GM20000 (cell line): Measurements from ENCODE around the gene KCTD21.

Source experiments
- DNase-seq: peaks from one replicate; pipeline ENCODE4 v3.0.0; 2012; ENCODE audit warnings: low spot score
- CTCF ChIP-seq: IDR thresholded peaks from 2 replicates; pipeline ENCODE4 v1.5.1; 2012; ENCODE audit warnings: mild to moderate bottlenecking, control low read depth; ENCODE audit errors: extremely low read depth, missing control alignments

Gene KCTD21

DNA sequence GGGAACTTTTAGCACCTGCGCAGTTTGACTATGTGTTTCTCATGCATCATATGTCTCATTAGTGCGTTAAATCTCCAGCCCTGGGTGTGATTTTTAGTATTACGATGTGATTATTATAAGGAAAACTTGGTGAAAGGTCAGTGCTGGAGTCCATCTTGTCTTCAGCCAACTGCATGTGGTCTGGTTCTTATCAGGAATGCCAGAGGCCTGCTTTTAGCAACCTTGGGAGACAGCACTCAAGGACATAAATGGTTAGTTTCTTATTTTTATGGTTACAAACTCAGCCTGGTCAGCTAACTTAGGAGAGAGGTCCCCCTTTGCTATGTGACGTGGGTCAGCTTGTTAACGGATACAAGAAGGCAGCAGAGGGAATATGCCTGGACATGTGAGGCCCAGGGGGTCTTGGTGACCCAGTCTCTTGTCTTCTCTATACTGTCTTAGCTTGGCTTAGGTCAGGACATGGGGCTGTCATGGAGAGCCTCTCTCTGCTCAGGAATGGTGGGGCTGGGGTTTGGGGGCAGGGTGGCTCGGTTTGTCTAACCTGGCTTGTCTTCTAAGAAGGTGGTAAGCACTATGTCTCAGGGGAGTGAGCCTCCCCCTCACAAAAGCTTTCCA lies 21.5 kb downstream of the KCTD21 start:
- TF ChIP-seq CTCF: no peak
- DNase-seq: no peak

- no peak for TF ChIP-seq CTCF
- no peak for DNase-seq
These were observed 24.0 kb downstream of the KCTD21 start for GRCh38 chr11:78164471-78164870.

DNA sequence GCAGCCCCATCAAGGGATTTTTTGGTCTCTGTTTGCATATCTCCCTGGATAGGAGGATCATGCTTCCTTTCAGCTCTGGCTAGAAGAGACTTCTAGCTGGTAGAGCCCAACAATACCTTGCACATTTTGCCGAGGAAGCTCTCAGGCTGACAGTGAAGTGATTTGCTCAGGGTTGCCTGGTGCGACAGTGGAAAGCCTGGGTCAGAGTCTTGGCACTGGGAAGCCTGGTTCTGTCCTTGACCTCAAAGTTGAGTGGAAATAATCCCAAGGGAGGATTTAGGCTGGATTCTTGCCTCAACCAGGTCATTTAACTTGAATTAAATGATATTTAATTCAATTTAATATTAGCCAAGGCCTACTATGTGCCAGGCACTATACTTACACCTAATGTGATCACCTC lies 24.6 kb downstream of the KCTD21 start:
- no peak for DNase-seq
- no peak for TF ChIP-seq CTCF

- no peak for TF ChIP-seq CTCF
- no peak for DNase-seq
These were observed 26.5 kb downstream of the KCTD21 start for GRCh38 chr11:78161962-78162371.

DNA sequence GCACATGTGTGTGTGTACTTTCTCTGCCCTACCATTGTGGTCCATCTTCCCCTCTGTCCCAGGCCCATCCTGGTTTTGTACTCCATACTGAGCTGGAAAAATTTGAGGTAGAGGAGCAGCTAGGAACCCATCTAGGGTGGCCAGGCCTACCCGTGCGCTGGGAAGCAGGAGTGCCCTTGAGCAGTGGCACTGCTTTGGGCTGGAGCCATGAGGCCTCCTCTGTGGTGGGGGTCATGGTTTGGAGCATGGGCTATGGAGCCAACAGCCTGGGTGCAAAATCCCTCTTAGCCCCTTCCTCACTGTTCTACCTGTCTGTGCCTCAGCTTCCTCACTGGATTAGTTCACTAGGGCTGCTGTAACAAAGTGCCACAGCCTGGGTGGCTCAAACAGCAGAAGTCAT lies 27.1 kb downstream of the KCTD21 start:
- no peak for DNase-seq
- no peak for TF ChIP-seq CTCF

- no peak for DNase-seq
- TF ChIP-seq CTCF: no peak
These were observed 27.9 kb downstream of the KCTD21 start for GRCh38 chr11:78160557-78160956.

- no peak for TF ChIP-seq CTCF
- no peak for DNase-seq
These were observed 29.3 kb downstream of the KCTD21 start for GRCh38 chr11:78158987-78159652.
